Right atrium auricular region (tissue), 2 donors: ENCODE data around the gene C16orf96. TPM values are rescaled to one million over a fixed set of nuclear protein-coding genes. Genes with fewer than 3 reads are reported as not detected.

ENCODE experiments used
- DNase-seq: peaks from one replicate; pipeline ENCODE4 v3.0.0-alpha.2; 2019; ENCODE audit warnings: low spot score
- H3K27ac ChIP-seq, 2 donors: fragments of 200-600 bp; sonication (generic); 1 replicate in 1 of 2; 2 replicates in 1 of 2; pipeline ENCODE4 v1.5.1; 2016 to 2019
- H3K27me3 ChIP-seq, 2 donors: fragments of 200-600 bp; sonication (generic); one replicate each; pipeline versions ENCODE4 v1.5.1 to v1.6.0; 2017 to 2019
- H3K36me3 ChIP-seq: fragments of 200-600 bp; sonication (generic); one replicate; pipeline ENCODE4 v1.5.1; 2016
- H3K4me1 ChIP-seq, 2 donors: fragments of 200-600 bp; sonication (generic); one replicate each; pipeline versions ENCODE4 v1.5.1 to v1.6.0; 2017 to 2019
- H3K4me3 ChIP-seq, 2 donors: fragments of 200-600 bp; sonication (generic); 1 replicate in 1 of 2; 2 replicates in 1 of 2; pipeline ENCODE4 v1.5.1; 2017 to 2019; ENCODE audit warnings: mild to moderate bottlenecking in 1 of 2, moderate library complexity in 1 of 2
- H3K9me3 ChIP-seq, 2 donors: fragments of 200-600 bp; sonication (generic); one replicate each; pipeline ENCODE4 v1.5.1; 2019
- CTCF ChIP-seq, 2 donors: fragments of 200-600 bp; sonication (generic); IDR thresholded peaks; one replicate each; pipeline ENCODE4 v1.5.1; 2019; ENCODE audit warnings: antibody characterized with exemption in 2 of 2
- total RNA-seq, 2 donors: library from RNA; depleted of rRNA; stranded (reverse); fragments of >200 nt; gene quantifications; one replicate each; pipeline ENCODE4 v1.1.0, GENCODE V29; 2016

Gene C16orf96
- total RNA-seq, 2 donors from 2014 or later, result 0.24 TPM; not detected in 1

DNA sequence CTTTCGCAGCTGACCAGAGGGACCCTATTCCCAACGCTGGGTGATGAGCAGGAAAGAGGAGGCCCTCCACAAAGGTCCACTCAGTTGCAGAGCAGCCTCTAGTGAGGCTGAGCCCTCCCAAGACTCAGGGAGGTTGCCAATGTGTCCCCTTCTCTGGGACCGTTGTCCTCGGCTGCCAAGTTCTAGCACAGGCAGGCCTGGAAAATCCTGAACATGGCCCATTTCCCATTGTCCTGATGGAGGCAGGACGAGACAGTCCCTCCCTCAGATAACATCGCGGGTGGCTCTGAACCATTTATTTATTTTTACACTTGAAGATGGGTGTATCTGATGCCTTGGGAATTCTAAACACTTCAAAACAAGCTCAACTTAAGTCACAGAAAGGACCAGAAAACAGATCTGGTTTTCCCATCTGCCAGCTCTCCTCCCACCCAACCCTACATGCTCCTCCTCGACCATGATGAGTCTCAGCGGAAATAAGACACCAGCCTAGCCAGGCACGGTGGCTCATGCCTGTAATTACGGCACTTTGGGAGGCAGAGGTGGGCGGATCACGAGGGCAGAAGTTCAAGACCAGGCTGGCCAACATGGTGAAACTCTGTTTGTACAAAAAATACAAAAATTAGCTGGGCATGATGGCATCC is 30.4 kb upstream of the C16orf96 start:
- Histone ChIP-seq H3K27ac (no peak overlapping the region), H3K4me1 (peaks cover 0 to 58% of the 10 kb centered on the region in 2 donors)

GRCh38 chr16:4529085-4530060 is 26.8 kb upstream of the C16orf96 start:
- Histone ChIP-seq H3K27ac (no peak overlapping the region), H3K9me3 (no peaks in the 10 kb centered on the region), H3K36me3 (no peaks in the 10 kb centered on the region), H3K4me3 (no peak overlapping the region), H3K27me3 (no peaks in the 10 kb centered on the region), H3K4me1 (peaks cover 0 to 43% of the 10 kb centered on the region in 2 donors)
- TF ChIP-seq CTCF (IDR thresholded peaks at IDR 0.05), result no peak
- no peak for DNase-seq

More for the DNA sequence above, 30.4 kb upstream of the C16orf96 start:
- no peaks in the 10 kb centered on the region for H3K9me3 ChIP-seq
- no peaks in the 10 kb centered on the region for H3K36me3 ChIP-seq
- TF ChIP-seq CTCF (IDR thresholded peaks at IDR 0.05), result no peak
- no peak for DNase-seq
- H3K27me3 ChIP-seq, result no peaks in the 10 kb centered on the region
- no peak overlapping the region for H3K4me3 ChIP-seq

DNA sequence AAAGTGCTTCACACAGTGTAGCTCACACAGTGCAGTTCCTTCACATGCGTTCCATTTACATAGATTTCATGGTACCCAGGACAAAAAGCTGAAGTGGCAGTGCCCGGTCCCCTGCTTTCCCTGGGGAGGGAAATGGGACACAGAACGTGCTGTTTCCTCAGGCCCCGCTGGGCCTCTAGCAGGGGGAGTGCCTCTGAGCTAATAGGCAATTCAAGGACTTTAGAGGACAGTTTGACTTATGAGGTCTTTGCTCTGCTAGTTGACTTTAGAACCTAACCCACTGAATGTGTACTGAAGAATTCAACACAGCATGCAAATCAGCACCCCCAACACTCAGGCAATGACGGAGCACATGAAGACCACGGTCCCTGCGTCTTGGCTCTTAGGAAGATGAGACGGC is 24.3 kb upstream of the C16orf96 start:
- peak overlapping the region in 1 of 2 donors; percentile 26 for H3K27ac ChIP-seq
- no peak for TF ChIP-seq CTCF (IDR thresholded peaks at IDR 0.05)

GRCh38 chr16:4532238-4532637 is 23.9 kb upstream of the C16orf96 start:
- Histone ChIP-seq H3K4me1 (peaks cover 0 to 31% of the 10 kb centered on the region in 2 donors), H3K4me3 (no peak overlapping the region), H3K36me3 (no peaks in the 10 kb centered on the region), H3K9me3 (no peaks in the 10 kb centered on the region), H3K27me3 (no peaks in the 10 kb centered on the region), H3K27ac (no peak overlapping the region)
- no peak for DNase-seq
- TF ChIP-seq CTCF (IDR thresholded peaks at IDR 0.05), result no peak

More for the DNA sequence above, 24.3 kb upstream of the C16orf96 start:
- no peaks in the 10 kb centered on the region for H3K9me3 ChIP-seq
- H3K27me3 ChIP-seq, result no peaks in the 10 kb centered on the region
- no peak for DNase-seq
- no peaks in the 10 kb centered on the region for H3K36me3 ChIP-seq
- H3K4me3 ChIP-seq, result no peak overlapping the region
- peaks cover 0 to 31% of the 10 kb centered on the region in 2 donors for H3K4me1 ChIP-seq

GRCh38 chr16:4533490-4533889 is 22.6 kb upstream of the C16orf96 start:
- Histone ChIP-seq H3K27ac (peak overlapping the region; percentile 24 to 39), H3K4me1 (peaks cover 0 to 36% of the 10 kb centered on the region in 2 donors), H3K4me3 (no peak overlapping the region), H3K36me3 (no peaks in the 10 kb centered on the region), H3K9me3 (no peaks in the 10 kb centered on the region), H3K27me3 (no peaks in the 10 kb centered on the region)
- no peak for TF ChIP-seq CTCF (IDR thresholded peaks at IDR 0.05)
- DNase-seq, result no peak
